Lower leg skin (tissue), 3 donors: ENCODE measurements around the gene CDK18.

Source experiments
- CTCF ChIP-seq, 3 donors: fragments of 450-650 bp; IDR thresholded peaks; one replicate each; pipeline ENCODE4 v1.5.1; 2016; ENCODE audit warnings: antibody characterized with exemption in 3 of 3, mild to moderate bottlenecking in 3 of 3, moderate library complexity in 2 of 3
- POLR2A ChIP-seq, 2 donors: fragments of 450-650 bp; IDR thresholded peaks; one replicate each; pipeline ENCODE4 v1.6.1; 2016 to 2017; ENCODE audit warnings: antibody characterized with exemption in 2 of 2, mild to moderate bottlenecking in 1 of 2, moderate library complexity in 1 of 2

GRCh38 chr1:205502111-205502810 lies 2.2 kb upstream of the CDK18 start:
- TF ChIP-seq CTCF (IDR thresholded peaks at IDR 0.05) (no peak), POLR2A (IDR thresholded peaks at IDR 0.05) (no peak)
